WTC11 (cell line): Measurements from ENCODE around the gene ZC3H13. TPM values are rescaled to one million over a fixed set of nuclear protein-coding genes. Genes with fewer than 3 reads are reported as not detected.

ENCODE experiments used
- ATAC-seq: fragments of 200-7000 bp; cut with Tn5 transposase; 2 replicates; pipeline ENCODE4 v1.10.0; 2021; ENCODE audit warnings: mild to moderate bottlenecking, moderate library complexity
- CTCF ChIA-PET: fragments of 300-600 bp; sonication (Branson Sonifier 250); formaldehyde crosslinking; loops from one replicate; lab custom pipeline; 2021; ENCODE audit warnings: antibody characterized with exemption; lab: Charles Lee
- POLR2A ChIA-PET: fragments of 350-600 bp; sonication (Branson Sonifier 250); formaldehyde crosslinking; loops from one replicate; lab custom pipeline; 2021; ENCODE audit warnings: antibody characterized with exemption; lab: Charles Lee
- DNase-seq: peaks from one replicate; pipeline ENCODE4 v3.0.0; 2021; ENCODE audit warnings: low spot score
- H3K27ac Mint-ChIP-seq: 2 replicates; pipeline ENCODE4 v1.8.0; 2021; ENCODE audit warnings: mixed read lengths
- H3K27me3 Mint-ChIP-seq: 2 replicates; pipeline ENCODE4 v1.8.0; 2021; ENCODE audit warnings: low read depth, mild to moderate bottlenecking, moderate library complexity, mixed read lengths
- H3K36me3 Mint-ChIP-seq: 2 replicates; pipeline ENCODE4 v1.8.0; 2021; ENCODE audit warnings: mixed read lengths
- H3K4me1 Mint-ChIP-seq: 2 replicates; pipeline ENCODE4 v1.8.0; 2022; ENCODE audit warnings: mixed read lengths
- H3K4me3 Mint-ChIP-seq: 2 replicates; pipeline ENCODE4 v1.8.0; 2021; ENCODE audit warnings: mild to moderate bottlenecking, moderate library complexity, mixed read lengths
- H3K9me3 Mint-ChIP-seq: 2 replicates; pipeline ENCODE4 v1.8.0; 2021; ENCODE audit warnings: mixed read lengths
- ARID4B ChIP-seq: sonication (generic); formaldehyde crosslinking; IDR thresholded peaks from 2 replicates; pipeline ENCODE4 v1.8.0; 2023; ENCODE audit warnings: missing genetic modification reagents, mild to moderate bottlenecking, borderline replicate concordance
- ETV6 ChIP-seq: sonication (generic); formaldehyde crosslinking; IDR thresholded peaks from 2 replicates; pipeline ENCODE4 v1.8.1; 2022; ENCODE audit warnings: mild to moderate bottlenecking, missing genetic modification reagents
- FOXJ3 ChIP-seq: sonication (generic); formaldehyde crosslinking; IDR thresholded peaks from 2 replicates; pipeline ENCODE4 v1.9.0; 2021; ENCODE audit warnings: missing genetic modification reagents, mild to moderate bottlenecking, borderline replicate concordance
- TCF7 ChIP-seq: sonication (generic); formaldehyde crosslinking; IDR thresholded peaks from 2 replicates; pipeline ENCODE4 v1.8.0; 2022; ENCODE audit warnings: mild to moderate bottlenecking, low read depth, missing genetic modification reagents, moderate library complexity
- ZBTB43 ChIP-seq: sonication (generic); formaldehyde crosslinking; IDR thresholded peaks from 2 replicates; pipeline ENCODE4 v1.8.1; 2023; ENCODE audit warnings: mild to moderate bottlenecking, missing genetic modification reagents
- ZMAT4 ChIP-seq: fragments of 250-450 bp; sonication (Bioruptor Pico); IDR thresholded peaks from 2 replicates; pipeline ENCODE4 v1.9.0; 2021; ENCODE audit warnings: mild to moderate bottlenecking
- ZNF232 ChIP-seq: sonication (generic); formaldehyde crosslinking; IDR thresholded peaks from 2 replicates; pipeline ENCODE4 v1.8.0; 2022; ENCODE audit warnings: mild to moderate bottlenecking, missing genetic modification reagents
- ZNF416 ChIP-seq: fragments of 250-450 bp; sonication (Bioruptor Pico); IDR thresholded peaks from 2 replicates; pipeline ENCODE4 v1.9.0; 2021; ENCODE audit warnings: mild to moderate bottlenecking, inconsistent platforms
- ZNF532 ChIP-seq: fragments of 250-450 bp; sonication (Bioruptor Pico); IDR thresholded peaks from 2 replicates; pipeline ENCODE4 v1.9.0; 2021; ENCODE audit warnings: mild to moderate bottlenecking, borderline replicate concordance
- total RNA-seq: library from RNA; stranded (reverse); gene quantifications from 3 replicates; pipeline ENCODE4 v1.2.3, GENCODE V29; 2021
- TF ChIP-seq, protein P1 (sequence below): fragments of 250-450 bp; sonication (Bioruptor Pico); conservative IDR thresholded peaks from 2 replicates; pipeline ENCODE4 v1.9.0; 2021; ENCODE audit warnings: mild to moderate bottlenecking
- TF ChIP-seq, protein P2 (sequence below): fragments of 250-450 bp; sonication (Bioruptor Pico); IDR thresholded peaks from 2 replicates; pipeline ENCODE4 v1.9.0; 2021; ENCODE audit warnings: mild to moderate bottlenecking
- TF ChIP-seq, protein P3 (sequence below): sonication (generic); formaldehyde crosslinking; IDR thresholded peaks from 2 replicates; pipeline ENCODE4 v1.8.0; 2022; ENCODE audit warnings: missing genetic modification reagents

ZC3H13 gene
- total RNA-seq, 1 experiment from 2014 or later: 49.7 TPM

- TF ChIP-seq ARID4B (CRISPR knock-in tag) (no peak), ZNF232 (CRISPR knock-in tag) (no peak), ETV6 (CRISPR knock-in tag) (no peak)
- TF ChIP-seq, protein P1, sequence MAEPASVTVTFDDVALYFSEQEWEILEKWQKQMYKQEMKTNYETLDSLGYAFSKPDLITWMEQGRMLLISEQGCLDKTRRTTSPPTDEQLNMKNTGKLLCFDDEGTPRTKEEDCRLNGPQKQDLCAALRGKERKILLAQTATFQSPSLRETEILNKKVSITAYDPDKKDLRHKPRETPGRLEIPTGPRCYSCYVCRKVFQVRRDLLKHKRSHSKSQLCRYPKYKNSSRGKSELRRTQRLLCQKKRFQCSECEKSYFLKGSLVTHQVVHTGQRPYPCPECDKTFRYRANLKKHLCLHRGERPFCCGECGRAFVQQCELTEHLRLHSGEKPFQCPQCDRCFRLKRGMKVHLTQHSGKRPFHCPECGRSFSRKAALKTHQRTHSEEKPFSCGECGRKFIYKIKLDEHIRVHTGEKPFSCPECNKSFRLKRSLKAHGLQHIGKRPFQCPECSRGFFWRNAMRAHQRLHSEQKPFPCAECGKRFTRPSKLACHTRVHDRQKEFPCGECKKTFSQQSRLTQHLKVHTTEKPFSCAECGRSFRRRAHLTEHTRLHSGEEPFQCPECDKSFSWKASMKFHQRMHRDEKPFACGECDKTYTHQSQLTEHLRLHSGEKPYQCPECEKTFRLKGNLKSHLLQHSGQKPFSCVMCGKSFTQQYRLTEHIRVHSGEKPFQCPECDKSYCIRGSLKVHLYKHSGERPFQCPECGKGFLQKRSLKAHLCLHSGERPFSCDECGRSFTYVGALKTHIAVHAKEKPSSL (CRISPR knock-in tag): no peak
- TF ChIP-seq, protein P2, sequence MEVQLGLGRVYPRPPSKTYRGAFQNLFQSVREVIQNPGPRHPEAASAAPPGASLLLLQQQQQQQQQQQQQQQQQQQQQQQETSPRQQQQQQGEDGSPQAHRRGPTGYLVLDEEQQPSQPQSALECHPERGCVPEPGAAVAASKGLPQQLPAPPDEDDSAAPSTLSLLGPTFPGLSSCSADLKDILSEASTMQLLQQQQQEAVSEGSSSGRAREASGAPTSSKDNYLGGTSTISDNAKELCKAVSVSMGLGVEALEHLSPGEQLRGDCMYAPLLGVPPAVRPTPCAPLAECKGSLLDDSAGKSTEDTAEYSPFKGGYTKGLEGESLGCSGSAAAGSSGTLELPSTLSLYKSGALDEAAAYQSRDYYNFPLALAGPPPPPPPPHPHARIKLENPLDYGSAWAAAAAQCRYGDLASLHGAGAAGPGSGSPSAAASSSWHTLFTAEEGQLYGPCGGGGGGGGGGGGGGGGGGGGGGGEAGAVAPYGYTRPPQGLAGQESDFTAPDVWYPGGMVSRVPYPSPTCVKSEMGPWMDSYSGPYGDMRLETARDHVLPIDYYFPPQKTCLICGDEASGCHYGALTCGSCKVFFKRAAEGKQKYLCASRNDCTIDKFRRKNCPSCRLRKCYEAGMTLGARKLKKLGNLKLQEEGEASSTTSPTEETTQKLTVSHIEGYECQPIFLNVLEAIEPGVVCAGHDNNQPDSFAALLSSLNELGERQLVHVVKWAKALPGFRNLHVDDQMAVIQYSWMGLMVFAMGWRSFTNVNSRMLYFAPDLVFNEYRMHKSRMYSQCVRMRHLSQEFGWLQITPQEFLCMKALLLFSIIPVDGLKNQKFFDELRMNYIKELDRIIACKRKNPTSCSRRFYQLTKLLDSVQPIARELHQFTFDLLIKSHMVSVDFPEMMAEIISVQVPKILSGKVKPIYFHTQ (CRISPR knock-in tag): no peak
- TF ChIP-seq, all 79 proteins: peak for 0
These were observed 121.3 kb downstream of the ZC3H13 start (continued) for GRCh38 chr13:45931211-45931610.

- TF ChIP-seq, protein P3, sequence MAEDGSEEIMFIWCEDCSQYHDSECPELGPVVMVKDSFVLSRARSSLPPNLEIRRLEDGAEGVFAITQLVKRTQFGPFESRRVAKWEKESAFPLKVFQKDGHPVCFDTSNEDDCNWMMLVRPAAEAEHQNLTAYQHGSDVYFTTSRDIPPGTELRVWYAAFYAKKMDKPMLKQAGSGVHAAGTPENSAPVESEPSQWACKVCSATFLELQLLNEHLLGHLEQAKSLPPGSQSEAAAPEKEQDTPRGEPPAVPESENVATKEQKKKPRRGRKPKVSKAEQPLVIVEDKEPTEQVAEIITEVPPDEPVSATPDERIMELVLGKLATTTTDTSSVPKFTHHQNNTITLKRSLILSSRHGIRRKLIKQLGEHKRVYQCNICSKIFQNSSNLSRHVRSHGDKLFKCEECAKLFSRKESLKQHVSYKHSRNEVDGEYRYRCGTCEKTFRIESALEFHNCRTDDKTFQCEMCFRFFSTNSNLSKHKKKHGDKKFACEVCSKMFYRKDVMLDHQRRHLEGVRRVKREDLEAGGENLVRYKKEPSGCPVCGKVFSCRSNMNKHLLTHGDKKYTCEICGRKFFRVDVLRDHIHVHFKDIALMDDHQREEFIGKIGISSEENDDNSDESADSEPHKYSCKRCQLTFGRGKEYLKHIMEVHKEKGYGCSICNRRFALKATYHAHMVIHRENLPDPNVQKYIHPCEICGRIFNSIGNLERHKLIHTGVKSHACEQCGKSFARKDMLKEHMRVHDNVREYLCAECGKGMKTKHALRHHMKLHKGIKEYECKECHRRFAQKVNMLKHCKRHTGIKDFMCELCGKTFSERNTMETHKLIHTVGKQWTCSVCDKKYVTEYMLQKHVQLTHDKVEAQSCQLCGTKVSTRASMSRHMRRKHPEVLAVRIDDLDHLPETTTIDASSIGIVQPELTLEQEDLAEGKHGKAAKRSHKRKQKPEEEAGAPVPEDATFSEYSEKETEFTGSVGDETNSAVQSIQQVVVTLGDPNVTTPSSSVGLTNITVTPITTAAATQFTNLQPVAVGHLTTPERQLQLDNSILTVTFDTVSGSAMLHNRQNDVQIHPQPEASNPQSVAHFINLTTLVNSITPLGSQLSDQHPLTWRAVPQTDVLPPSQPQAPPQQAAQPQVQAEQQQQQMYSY (CRISPR knock-in tag): no peak
- no peak overlapping the region for H3K27ac Mint-ChIP-seq
- H3K36me3 Mint-ChIP-seq: no peaks in the 10 kb centered on the region
- no peaks in the 10 kb centered on the region for H3K9me3 Mint-ChIP-seq
- H3K4me1 Mint-ChIP-seq: no peaks in the 10 kb centered on the region
- ChIA-PET CTCF (no interaction called here), POLR2A (no interaction called here)
- H3K27me3 Mint-ChIP-seq: no peaks in the 10 kb centered on the region
- H3K4me3 Mint-ChIP-seq: no peak overlapping the region
- ATAC-seq: no peak
- no peak for DNase-seq
These were observed 122.4 kb downstream of the ZC3H13 start for GRCh38 chr13:45930177-45930576.

- ATAC-seq (no peak), DNase-seq (no peak)
- Mint-ChIP-seq H3K9me3 (no peaks in the 10 kb centered on the region), H3K27ac (no peak overlapping the region), H3K4me3 (no peak overlapping the region), H3K36me3 (no peaks in the 10 kb centered on the region), H3K4me1 (peaks cover 5% of the 10 kb centered on the region), H3K27me3 (no peaks in the 10 kb centered on the region)
- ChIA-PET CTCF (no interaction called here), POLR2A (no interaction called here)
- TF ChIP-seq FOXJ3 (CRISPR knock-in tag) (no peak), ZNF416 (CRISPR knock-in tag) (no peak), ZNF532 (CRISPR knock-in tag) (no peak), TCF7 (CRISPR knock-in tag) (no peak), ZMAT4 (no peak), ZBTB43 (CRISPR knock-in tag) (no peak)
These were observed 123.7 kb downstream of the ZC3H13 start for GRCh38 chr13:45928843-45929242.
